Natural killer cell (primary cell): Measurements from ENCODE around the gene ANKRD11. TPM values are rescaled to one million over a fixed set of nuclear protein-coding genes. Genes with fewer than 3 reads are reported as not detected.
A peak's percentile ranks its signal among the peaks of the same experiment; 100 is the strongest.

Experiments
- ATAC-seq, 3 donors: fragments of 150-1000 bp in 2 of 3; fragments of 200-7000 bp in 1 of 3; cut with Tn5 transposase; 1 replicate in 1 of 3; 2 replicates in 2 of 3; pipeline ENCODE4 v1.10.0; 2021; ENCODE audit warnings: mild to moderate bottlenecking in 2 of 3, moderate library complexity in 2 of 3
- DNase-seq, 2 donors: peaks; one replicate each; pipeline versions ENCODE4 v3.0.0 to v3.0.0-alpha.2; 2013 to 2021; ENCODE audit warnings: mixed read lengths in 1 of 2
- H3K27ac ChIP-seq: one replicate; pipeline ENCODE4 v1.5.1; 2013; ENCODE audit warnings: mild to moderate bottlenecking, low read length
- H3K27me3 ChIP-seq: one replicate; pipeline ENCODE4 v1.6.1; 2013; ENCODE audit warnings: low read length; ENCODE audit not compliant: control insufficient read depth, insufficient read depth
- H3K36me3 ChIP-seq: one replicate; pipeline ENCODE4 v1.6.1; 2013; ENCODE audit warnings: low read length; ENCODE audit not compliant: control insufficient read depth, insufficient read depth
- H3K4me1 ChIP-seq: one replicate; pipeline ENCODE4 v1.6.1; 2013; ENCODE audit warnings: low read length; ENCODE audit not compliant: control insufficient read depth, insufficient read depth
- H3K4me3 ChIP-seq: one replicate; pipeline ENCODE4 v1.5.1; 2013; ENCODE audit warnings: low read length
- H3K9me3 ChIP-seq: one replicate; pipeline ENCODE4 v1.6.1; 2013; ENCODE audit warnings: low read length; ENCODE audit not compliant: control insufficient read depth, insufficient read depth
- H3K27ac Mint-ChIP-seq, 2 donors: one replicate each; pipeline ENCODE4 v1.8.0; 2022; ENCODE audit warnings: mild to moderate bottlenecking in 2 of 2, mixed read lengths in 2 of 2, moderate library complexity in 1 of 2
- H3K27me3 Mint-ChIP-seq, 2 donors: one replicate each; pipeline ENCODE4 v1.8.0; 2022; ENCODE audit warnings: low read depth in 2 of 2, mixed read lengths in 2 of 2
- H3K36me3 Mint-ChIP-seq: one replicate; pipeline ENCODE4 v1.8.0; 2022; ENCODE audit warnings: mixed read lengths
- H3K4me1 Mint-ChIP-seq, 2 donors: one replicate each; pipeline ENCODE4 v1.8.0; 2022; ENCODE audit warnings: mixed read lengths in 2 of 2
- H3K4me3 Mint-ChIP-seq: one replicate; pipeline ENCODE4 v1.8.0; 2022; ENCODE audit warnings: mild to moderate bottlenecking, moderate library complexity, mixed read lengths
- H3K9me3 Mint-ChIP-seq, 2 donors: one replicate each; pipeline ENCODE4 v1.8.0; 2022; ENCODE audit warnings: mixed read lengths in 2 of 2
- WGBS: methylation state at CpG from one replicate; pipeline ENCODE4 v1.1.7; 2013; ENCODE audit warnings: missing lambda C conversion rate; ENCODE audit not compliant: insufficient coverage; 5-methylcytosine and 5-hydroxymethylcytosine counted together
- intact Hi-C: fragments of 100-400 bp; cut with micrococcal nuclease; formaldehyde crosslinking; loops from one replicate; pipeline ENCODE4 v1.14.2; 2022
- total RNA-seq, 4 donors: library from RNA; stranded (reverse); fragments of 120-200 nt in 1 of 4; gene quantifications; one replicate each; pipeline versions ENCODE4 v1.2.3 to v1.2.4, GENCODE V29; 2013 to 2022
- TF ChIP-seq, protein P1 (sequence below): fragments of 200-600 bp; IDR thresholded peaks from one replicate; pipeline ENCODE4 v1.8.0; 2022; ENCODE audit warnings: antibody characterized with exemption

Gene ANKRD11
- total RNA-seq, 3 donors from 2014 or later (not counting 1 experiment from before 2014, with no cell fraction given), result 230 to 299 (median 287) TPM

DNA sequence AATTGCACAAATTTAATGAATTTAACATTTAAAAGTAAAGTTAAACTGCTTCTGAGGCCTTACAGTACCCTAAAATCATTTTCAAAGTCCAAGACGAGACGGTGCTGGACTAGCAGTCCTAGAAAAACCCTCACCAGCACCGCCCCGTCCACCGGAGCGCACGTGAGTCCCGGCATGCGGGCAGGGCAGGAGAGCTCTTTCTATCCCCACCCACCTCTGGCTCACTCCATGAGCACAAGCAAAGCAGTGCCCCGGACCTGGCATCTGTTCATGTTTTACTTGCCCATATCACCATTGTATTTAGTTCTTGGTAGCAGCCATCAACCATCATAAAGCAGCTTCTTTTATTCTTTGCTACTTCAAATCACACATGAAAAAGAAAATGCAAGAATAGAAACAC, 41.7 kb downstream of the ANKRD11 start:
- Histone ChIP-seq H3K9me3 (no peaks in the 10 kb centered on the region), H3K4me3 (no peak overlapping the region), H3K27me3 (no peaks in the 10 kb centered on the region), H3K4me1 (peaks cover 85% of the 10 kb centered on the region), H3K36me3 (no peaks in the 10 kb centered on the region), H3K27ac (no peak overlapping the region)
- no peak for ATAC-seq
- no peak for DNase-seq
- Mint-ChIP-seq H3K27me3 (no peaks in the 10 kb centered on the region), H3K9me3 (no peaks in the 10 kb centered on the region), H3K36me3 (no peaks in the 10 kb centered on the region), H3K4me3 (no peak overlapping the region), H3K4me1 (peaks cover 70 to 86% of the 10 kb centered on the region in 2 donors), H3K27ac (no peak overlapping the region)
- 97% methylated on average over 10 of the region's 10 CpGs for WGBS
- intact Hi-C loops, result no loop called here
- TF ChIP-seq, protein P1, sequence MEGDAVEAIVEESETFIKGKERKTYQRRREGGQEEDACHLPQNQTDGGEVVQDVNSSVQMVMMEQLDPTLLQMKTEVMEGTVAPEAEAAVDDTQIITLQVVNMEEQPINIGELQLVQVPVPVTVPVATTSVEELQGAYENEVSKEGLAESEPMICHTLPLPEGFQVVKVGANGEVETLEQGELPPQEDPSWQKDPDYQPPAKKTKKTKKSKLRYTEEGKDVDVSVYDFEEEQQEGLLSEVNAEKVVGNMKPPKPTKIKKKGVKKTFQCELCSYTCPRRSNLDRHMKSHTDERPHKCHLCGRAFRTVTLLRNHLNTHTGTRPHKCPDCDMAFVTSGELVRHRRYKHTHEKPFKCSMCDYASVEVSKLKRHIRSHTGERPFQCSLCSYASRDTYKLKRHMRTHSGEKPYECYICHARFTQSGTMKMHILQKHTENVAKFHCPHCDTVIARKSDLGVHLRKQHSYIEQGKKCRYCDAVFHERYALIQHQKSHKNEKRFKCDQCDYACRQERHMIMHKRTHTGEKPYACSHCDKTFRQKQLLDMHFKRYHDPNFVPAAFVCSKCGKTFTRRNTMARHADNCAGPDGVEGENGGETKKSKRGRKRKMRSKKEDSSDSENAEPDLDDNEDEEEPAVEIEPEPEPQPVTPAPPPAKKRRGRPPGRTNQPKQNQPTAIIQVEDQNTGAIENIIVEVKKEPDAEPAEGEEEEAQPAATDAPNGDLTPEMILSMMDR, result no peak

DNA sequence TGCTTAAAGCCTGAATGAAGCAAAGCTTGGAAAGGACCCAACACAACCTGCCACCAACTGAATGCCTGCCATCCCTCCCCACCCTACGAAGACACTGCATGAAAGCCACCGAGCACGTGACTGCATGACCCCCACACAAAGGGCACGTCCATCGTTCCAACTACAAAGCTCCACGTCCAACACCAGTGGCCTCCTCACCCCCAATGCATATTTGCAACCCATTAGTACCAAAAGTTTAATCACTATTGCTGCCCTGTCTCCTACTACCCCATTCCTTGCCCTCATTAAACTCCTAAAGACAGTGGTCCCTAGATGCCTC, 43.4 kb downstream of the ANKRD11 start:
- Mint-ChIP-seq H3K36me3 (no peaks in the 10 kb centered on the region), H3K27ac (peak overlapping the region; percentile 66 to 75), H3K9me3 (no peaks in the 10 kb centered on the region), H3K27me3 (no peaks in the 10 kb centered on the region), H3K4me3 (peak overlapping the region; percentile 87), H3K4me1 (peaks cover 78 to 87% of the 10 kb centered on the region in 2 donors)
- no peak for DNase-seq
- TF ChIP-seq, protein P1, result no peak
- Histone ChIP-seq H3K36me3 (no peaks in the 10 kb centered on the region), H3K27me3 (no peaks in the 10 kb centered on the region), H3K4me1 (peaks cover 85% of the 10 kb centered on the region), H3K9me3 (no peaks in the 10 kb centered on the region), H3K27ac (peak overlapping the region; percentile 11), H3K4me3 (peak overlapping the region; percentile 2)
- WGBS, result 47% methylated on average over 6 of the region's 6 CpGs
- intact Hi-C loops, result no loop called here
- ATAC-seq, result no peak

DNA sequence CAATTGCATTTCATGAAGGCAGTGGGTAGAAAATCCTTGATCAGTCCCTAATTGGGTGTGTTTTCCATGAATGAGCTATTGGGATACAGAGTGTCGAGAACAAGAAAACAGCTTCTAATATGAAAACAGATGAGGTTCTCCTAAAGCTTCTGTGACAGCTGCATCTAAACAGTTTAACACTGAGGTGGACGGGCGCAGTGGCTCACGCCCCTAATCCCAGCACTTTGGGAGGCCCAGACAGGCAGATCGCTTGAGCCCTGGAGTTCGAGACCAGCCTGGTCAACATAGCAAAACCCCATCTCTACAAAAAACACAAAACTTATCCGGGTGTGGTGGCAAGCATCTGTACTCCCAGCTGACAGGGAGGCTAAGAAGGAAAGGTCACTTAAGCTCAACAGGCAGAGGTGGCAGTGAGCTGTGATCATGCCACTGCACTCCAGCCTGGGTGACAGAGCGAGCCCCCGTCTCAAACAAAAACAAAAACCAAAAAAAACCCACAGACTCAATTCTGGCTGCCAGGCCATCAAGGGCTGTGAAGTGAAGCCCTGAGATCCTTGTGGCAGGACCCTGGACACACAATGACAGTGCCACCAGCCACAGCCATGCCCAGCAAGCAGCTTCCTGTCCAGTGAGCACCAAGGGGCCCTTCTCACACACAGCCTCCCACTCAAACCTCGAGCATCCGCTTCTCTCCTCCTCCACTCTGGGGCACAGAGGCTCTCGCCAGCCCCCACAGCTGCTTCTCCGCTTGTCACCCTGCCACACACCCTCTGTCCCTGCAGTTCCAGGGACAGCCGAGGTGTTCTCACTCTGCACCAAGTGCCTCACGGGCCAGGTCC, 44.0 kb downstream of the ANKRD11 start:
- DNase-seq, result peak in 1 of 2 donors; percentile 36
- Histone ChIP-seq H3K36me3 (no peaks in the 10 kb centered on the region), H3K27ac (peak overlapping the region; percentile 11), H3K4me3 (peak overlapping the region; percentile 2), H3K27me3 (no peaks in the 10 kb centered on the region), H3K4me1 (peaks cover 85% of the 10 kb centered on the region), H3K9me3 (no peaks in the 10 kb centered on the region)
- Mint-ChIP-seq H3K27ac (peak overlapping the region; percentile 66 to 75), H3K27me3 (no peaks in the 10 kb centered on the region), H3K4me3 (peak overlapping the region; percentile 87), H3K4me1 (peaks cover 78 to 88% of the 10 kb centered on the region in 2 donors), H3K9me3 (no peaks in the 10 kb centered on the region), H3K36me3 (no peaks in the 10 kb centered on the region)
- ATAC-seq, result peak; percentile 63 to 75 (median 70)
- intact Hi-C loops, result no loop called here
- TF ChIP-seq, protein P1, result no peak
- 49% methylated on average over 15 of the region's 15 CpGs for WGBS

DNA sequence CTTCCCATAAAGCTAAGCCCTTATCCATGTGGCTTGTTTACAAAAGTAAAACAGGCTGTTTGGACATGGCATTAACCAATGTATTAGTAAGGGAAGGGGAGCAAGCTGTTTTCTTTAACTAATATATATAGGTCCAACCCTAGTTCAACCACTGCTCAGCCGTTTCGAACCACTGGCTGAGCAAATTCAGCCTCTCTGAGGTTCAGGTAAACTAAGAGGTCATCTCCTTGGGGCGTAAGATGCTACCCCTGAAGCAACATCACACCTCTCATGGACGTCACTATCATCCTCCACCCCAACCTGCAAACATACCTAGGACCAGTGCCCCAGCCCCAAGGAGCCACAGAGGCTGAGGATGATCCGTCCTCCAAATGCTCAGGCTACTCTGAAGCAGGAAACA, 45.2 kb downstream of the ANKRD11 start:
- Histone ChIP-seq H3K27me3 (no peaks in the 10 kb centered on the region), H3K9me3 (no peaks in the 10 kb centered on the region), H3K36me3 (no peaks in the 10 kb centered on the region), H3K4me3 (no peak overlapping the region), H3K4me1 (peaks cover 90% of the 10 kb centered on the region), H3K27ac (no peak overlapping the region)
- Mint-ChIP-seq H3K27ac (peak overlapping the region in 1 of 2 donors; percentile 75), H3K9me3 (no peaks in the 10 kb centered on the region), H3K27me3 (no peaks in the 10 kb centered on the region), H3K4me1 (peaks cover 78 to 90% of the 10 kb centered on the region in 2 donors), H3K36me3 (no peaks in the 10 kb centered on the region), H3K4me3 (peak overlapping the region; percentile 26)
- no peak for DNase-seq
- WGBS, result 77% methylated on average over 5 of the region's 5 CpGs
- ATAC-seq, result no peak
- TF ChIP-seq, protein P1, result no peak
- intact Hi-C loops, result no loop called here
